GM19240 (cell line): ENCODE measurements around the gene FAM124A.

Source experiments
- DNase-seq: peaks from one replicate; pipeline ENCODE4 v3.0.0; 2011; ENCODE audit warnings: low spot score; ENCODE audit not compliant: insufficient read length

The FAM124A gene

GRCh38 chr13:51241720-51242119 is 19.5 kb downstream of the FAM124A start:
- DNase-seq: no peak

GRCh38 chr13:51243227-51243626 is 21.0 kb downstream of the FAM124A start:
- no peak for DNase-seq

- DNase-seq: no peak
Observed at GRCh38 chr13:51243832-51244231, 21.6 kb downstream of the FAM124A start.

GRCh38 chr13:51244637-51245405 is 22.6 kb downstream of the FAM124A start:
- no peak for DNase-seq

GRCh38 chr13:51245583-51245982 is 23.4 kb downstream of the FAM124A start:
- no peak for DNase-seq

DNA sequence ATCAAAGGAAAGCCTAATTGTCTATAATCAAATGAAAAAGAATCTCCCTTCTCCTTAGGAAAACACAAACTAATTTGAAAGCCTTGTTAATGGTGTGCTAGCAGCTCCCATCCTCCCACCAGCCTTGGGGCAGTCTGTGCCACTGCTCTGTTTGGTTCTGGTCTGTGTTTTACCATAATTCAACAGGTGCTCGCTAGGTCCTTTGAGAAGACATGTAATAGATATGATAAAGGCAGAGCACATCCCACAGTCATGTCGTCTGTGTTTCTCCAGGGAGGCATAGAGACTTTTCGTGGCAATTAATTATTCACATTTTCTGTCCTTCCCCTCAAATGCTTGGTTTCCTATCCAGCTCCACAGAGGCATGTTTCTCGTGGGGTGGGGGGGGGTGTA is 23.8 kb downstream of the FAM124A start:
- DNase-seq: no peak

- DNase-seq: no peak
Observed at GRCh38 chr13:51246418-51247277, 24.4 kb downstream of the FAM124A start.

GRCh38 chr13:51249255-51249654 is 27.1 kb downstream of the FAM124A start:
- no peak for DNase-seq

DNA sequence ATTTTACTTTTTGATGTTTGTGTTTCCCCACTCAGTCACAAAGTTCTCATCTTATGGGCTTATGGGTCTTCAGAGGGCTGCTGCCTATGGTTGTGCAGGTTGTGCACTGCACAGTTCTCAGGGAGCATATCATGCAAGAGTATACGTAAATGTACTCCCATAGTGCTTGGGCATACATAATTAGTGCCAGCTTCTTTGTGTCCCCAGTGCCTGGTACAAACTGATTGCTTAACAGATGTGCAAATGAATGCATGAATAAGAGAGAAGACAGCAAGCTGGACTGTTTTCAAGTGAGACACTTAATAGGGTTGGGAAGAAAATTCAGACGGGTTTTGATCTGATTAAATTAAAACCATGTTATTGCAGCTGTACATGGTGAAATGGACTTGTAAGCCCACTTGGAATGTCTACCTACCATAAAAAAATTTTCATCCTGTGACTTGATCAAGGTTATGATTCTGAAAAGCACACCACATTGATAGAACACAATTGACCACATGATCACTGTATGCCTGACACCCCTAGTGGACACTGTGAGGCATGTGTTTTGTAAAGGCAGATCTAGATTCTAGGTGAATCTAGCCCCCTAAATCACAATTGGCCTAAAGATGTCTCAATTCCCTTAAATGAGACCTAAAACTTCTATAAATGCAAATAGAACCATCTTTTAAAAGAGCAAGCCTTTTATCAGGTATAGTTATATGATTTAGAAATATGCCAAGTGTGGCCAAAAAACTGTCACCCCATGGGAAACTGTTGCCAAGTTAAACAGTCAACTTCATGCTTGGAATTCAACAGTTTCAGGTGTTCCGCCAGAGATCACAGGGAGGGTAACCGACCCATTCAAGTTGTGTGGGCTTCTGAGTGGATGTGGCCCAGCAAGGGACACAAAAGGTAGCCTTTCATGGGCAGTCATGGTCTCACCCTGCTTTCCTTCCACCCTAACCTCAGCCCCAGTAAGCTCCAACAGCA is 27.9 kb downstream of the FAM124A start:
- DNase-seq: peak; percentile 24

GRCh38 chr13:51251480-51251879 is 29.3 kb downstream of the FAM124A start:
- DNase-seq: no peak

DNA sequence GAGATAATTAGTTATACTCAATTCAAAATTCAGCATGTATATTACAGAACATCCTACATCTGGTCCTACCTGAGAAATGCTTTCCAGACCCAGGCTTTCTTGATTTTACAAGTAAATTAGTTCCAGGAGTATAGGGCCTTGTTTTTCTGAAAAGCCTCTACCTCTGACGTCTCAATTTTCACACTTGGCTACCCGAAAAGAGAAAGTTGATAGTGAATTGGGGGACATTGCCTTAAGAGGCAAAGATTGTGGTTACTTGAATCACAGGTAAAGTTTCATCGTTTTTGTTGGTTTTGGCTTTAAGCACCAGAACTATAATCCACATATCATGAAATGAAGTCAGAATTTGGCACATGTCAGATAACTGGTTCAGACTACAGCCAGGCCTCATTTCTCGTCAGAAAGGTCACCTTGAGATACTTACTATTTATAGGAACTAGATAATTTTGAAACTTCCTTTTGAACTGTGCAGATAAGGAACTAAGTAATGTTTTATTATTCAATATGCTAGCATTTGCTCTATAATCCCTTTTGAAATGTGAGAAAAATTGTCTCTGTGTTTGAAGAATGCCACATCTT is 30.8 kb downstream of the FAM124A start:
- DNase-seq: no peak

DNA sequence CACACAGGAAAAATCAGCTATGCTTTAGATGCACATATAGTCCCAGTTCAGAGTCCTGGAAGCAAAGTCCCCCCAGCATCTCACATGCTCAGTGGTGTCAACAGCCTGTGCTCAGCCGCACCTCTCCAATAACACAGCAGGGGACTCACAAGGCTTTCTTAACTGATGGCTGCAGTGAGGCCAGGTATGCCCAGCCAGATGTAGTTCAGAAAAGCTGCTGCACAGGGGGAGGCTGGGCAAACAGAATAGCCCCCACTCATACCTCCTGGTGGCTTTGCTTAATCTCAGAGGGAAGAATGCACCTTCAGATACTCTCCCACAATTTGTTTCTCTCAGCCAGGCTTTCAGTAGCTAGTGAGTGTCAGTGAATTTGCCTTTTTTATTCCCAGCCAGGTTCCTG is 33.4 kb downstream of the FAM124A start:
- DNase-seq: no peak

- DNase-seq: no peak
Observed at GRCh38 chr13:51257187-51257586, 35.0 kb downstream of the FAM124A start.

DNA sequence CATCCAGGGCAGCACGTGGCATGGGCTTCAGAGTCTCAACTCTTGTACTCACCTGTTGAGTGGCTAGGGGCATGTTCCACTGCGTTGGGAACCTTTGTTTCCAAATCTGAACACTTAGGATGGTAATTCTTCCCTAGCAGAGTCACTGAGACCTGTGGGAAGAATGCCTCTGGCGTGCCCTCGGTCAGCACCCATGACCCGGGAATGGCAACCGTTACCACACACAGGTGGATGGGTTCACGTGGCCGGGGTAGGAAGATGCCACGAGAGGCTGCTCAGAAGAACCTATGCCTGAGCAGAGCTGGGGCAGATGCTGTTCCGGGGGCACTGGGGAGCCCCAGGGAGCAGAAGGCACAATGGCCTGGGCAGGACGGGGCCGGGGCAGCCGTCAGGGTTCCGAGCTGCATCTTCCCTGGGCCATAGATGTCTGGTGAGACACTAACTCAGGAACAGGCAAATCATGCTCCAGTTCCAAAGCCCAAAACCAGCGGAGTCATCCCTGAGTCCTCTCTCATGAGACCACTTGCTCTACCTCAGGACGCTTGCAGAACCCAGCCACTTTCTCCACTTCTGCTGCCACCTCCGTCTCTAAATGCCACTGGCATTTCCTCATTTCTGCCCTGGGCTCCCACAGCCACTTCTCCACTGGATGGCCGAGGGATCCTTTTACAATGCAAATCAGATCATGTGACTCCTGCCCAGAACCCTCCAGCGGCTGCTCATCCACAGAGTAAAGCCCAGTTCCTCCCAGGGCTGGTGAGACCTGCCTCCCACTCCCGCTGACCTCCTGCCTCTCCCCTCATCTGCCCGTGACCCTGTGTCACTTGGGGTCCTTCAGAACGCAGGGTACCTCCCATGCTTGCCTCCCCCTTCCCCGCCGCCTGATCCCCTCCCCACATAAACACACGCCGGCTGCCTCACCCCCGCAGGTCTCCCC is 36.7 kb downstream of the FAM124A start:
- no peak for DNase-seq

- no peak for DNase-seq
Observed at GRCh38 chr13:51260154-51260553, 38.0 kb downstream of the FAM124A start.

GRCh38 chr13:51261610-51262249 is 39.5 kb downstream of the FAM124A start:
- DNase-seq: no peak

DNA sequence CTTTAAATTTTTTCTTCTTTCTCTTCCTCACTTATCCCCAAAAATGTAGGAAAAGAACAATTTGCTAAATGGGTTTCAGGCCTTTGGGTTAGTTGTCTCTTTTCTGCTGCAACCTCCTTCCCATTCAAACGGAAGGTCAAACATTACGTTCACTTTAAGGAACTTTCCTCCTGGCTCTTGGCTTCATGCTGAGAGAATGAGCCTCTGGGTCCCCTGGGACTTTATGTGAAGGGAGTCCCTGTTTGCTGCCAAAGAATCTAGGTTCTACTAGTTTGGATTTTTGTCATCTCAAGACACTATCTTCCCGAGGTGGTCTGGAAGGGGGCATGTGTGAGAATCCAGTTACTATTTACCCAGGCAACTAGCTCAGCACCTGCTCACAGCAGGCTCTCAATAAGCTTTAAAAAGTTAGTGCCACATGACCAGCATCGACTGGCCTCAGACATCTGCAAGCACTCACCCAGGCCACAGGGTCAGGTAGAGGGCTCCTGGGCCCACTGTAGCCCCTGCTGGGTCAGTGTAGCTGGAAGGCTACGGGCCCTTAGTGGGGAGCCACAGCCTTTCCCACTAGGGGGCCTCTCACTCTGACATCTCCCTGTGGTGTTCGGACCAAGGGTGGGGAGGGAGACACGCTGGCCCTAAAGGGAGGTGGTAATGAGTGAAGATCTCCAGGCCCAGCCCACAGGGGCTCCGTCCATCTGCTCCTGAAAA is 40.5 kb downstream of the FAM124A start:
- no peak for DNase-seq

- DNase-seq: no peak
Observed at GRCh38 chr13:51266642-51267041, 44.4 kb downstream of the FAM124A start.

DNA sequence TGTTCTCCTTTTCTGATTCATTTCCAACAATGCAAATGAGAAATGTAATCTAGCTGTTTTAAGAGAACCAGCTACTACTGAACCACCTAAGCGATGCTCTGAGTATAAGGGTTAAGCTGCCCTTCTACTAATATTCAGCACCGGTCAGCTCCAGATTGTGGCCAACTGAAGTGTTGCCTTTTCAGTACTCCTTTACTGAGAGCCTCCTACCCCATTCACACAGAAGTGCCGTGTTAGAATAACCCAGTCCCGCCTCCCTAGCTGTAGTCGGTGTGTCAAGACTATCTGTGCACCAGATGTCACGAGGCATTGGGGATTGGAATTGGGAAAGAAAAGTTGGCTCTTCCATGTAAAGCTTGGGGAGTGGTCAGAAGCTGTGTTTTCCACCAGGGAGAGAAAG is 45.4 kb downstream of the FAM124A start:
- DNase-seq: no peak
